ENCODE results near the gene MAN2A1. TPM values are rescaled to one million over a fixed set of nuclear protein-coding genes. Genes with fewer than 3 reads are reported as not detected.

Gene MAN2A1
- total RNA-seq, 1 experiment from 2014 or later, result 35.4 TPM

DNA sequence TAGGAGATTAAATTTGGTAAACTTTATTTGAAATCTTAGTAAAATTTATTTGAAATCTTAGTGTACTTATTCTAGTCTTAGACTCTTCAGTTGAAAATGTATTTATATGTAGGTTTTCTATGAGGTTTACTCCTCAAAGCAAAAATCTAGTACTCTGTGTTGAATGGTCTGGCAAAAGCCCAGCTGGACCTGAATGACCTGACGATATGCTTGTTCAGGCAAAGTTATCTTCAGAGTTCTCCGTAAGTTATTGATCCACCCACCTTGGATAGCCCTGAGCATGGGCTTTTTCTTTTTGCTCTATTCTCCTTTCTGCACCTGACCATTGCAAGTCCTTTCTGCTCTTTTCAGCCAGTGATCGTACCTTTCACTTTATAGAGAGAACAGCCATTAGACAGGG is 158.4 kb downstream of the MAN2A1 start (continued):
- TF ChIP-seq, protein P1, sequence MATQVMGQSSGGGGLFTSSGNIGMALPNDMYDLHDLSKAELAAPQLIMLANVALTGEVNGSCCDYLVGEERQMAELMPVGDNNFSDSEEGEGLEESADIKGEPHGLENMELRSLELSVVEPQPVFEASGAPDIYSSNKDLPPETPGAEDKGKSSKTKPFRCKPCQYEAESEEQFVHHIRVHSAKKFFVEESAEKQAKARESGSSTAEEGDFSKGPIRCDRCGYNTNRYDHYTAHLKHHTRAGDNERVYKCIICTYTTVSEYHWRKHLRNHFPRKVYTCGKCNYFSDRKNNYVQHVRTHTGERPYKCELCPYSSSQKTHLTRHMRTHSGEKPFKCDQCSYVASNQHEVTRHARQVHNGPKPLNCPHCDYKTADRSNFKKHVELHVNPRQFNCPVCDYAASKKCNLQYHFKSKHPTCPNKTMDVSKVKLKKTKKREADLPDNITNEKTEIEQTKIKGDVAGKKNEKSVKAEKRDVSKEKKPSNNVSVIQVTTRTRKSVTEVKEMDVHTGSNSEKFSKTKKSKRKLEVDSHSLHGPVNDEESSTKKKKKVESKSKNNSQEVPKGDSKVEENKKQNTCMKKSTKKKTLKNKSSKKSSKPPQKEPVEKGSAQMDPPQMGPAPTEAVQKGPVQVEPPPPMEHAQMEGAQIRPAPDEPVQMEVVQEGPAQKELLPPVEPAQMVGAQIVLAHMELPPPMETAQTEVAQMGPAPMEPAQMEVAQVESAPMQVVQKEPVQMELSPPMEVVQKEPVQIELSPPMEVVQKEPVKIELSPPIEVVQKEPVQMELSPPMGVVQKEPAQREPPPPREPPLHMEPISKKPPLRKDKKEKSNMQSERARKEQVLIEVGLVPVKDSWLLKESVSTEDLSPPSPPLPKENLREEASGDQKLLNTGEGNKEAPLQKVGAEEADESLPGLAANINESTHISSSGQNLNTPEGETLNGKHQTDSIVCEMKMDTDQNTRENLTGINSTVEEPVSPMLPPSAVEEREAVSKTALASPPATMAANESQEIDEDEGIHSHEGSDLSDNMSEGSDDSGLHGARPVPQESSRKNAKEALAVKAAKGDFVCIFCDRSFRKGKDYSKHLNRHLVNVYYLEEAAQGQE (IDR thresholded peaks at IDR 0.05; ENCODE audit: low read depth), result no peak
- no peak for TF ChIP-seq JUND (IDR thresholded peaks at IDR 0.05)

DNA sequence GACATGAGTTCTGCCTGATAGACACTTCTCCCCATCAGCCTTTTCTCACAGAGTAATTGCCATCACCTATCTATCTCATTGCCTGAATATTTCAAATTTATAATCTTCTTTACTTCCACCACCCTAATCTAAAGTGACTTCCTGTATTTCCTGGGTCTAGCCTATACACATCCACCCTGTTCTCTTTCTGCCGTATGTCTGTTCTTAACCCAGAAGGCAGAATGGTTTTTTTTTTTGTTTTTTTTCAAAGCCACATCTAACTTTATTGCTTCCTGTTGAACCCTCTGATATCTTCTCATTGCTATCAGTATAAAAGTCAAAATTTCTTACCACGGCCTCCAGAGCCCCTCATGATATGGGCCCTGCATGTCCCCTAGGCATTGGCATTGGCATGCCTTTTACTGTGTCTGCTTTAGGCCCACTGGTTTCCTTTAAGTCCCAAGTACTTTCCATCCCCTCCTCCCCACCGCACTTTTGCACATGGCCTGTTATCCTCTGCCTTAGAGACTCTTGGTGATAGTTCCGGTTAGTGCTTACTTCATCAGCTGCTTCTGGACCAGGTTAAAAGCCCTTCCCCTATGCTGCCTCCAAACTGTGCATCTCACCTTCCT is 159.9 kb downstream of the MAN2A1 start:
- H3K79me2 ChIP-seq (ENCODE audit: insufficient read depth, low read length), result no peaks in the 10 kb centered on the region
- no peaks in the 10 kb centered on the region for H4K20me1 ChIP-seq (ENCODE audit: insufficient read depth)
- DNase-seq (ENCODE audit: low read depth, low spot score) (no peak), ATAC-seq (no peak)
- H3K36me3 ChIP-seq (ENCODE audit: control insufficient read depth in 1 of 2, insufficient read depth in 2 of 2, low read length in 2 of 2), result peaks cover 0 to 2% of the 10 kb centered on the region in 2 experiments; a peak in 1 of 4 replicates
- no peaks in the 10 kb centered on the region for H3K27me3 ChIP-seq (ENCODE audit: insufficient read depth, low read length)
- H3K9ac ChIP-seq (ENCODE audit: low read length), result no peak overlapping the region
- RAD21 ChIA-PET (ENCODE audit: low non-redundant PET in 1 of 2, low total read pairs in 2 of 2, uncharacterized antibody in 2 of 2, unreplicated experiment in 2 of 2), result no interaction called here
- H3K4me3 ChIP-seq (replicated peaks in 1 of 2; ENCODE audit: low read depth in 1 of 2, low read length in 2 of 2), result no peak overlapping the region
- BruUV-seq (replicated peaks), result no TSS peak
- CTCF ChIA-PET, result no interaction called here
- H3K9me2 ChIP-seq (ENCODE audit: insufficient read depth), result no peaks in the 10 kb centered on the region
- no peak overlapping the region for H3K27ac ChIP-seq (ENCODE audit: low read depth, low read length)
- H3K9me3 ChIP-seq (ENCODE audit: control insufficient read depth in 1 of 2, insufficient read depth in 1 of 2, low read depth in 1 of 2, low read length in 2 of 2), result no peaks in the 10 kb centered on the region
- H3K4me1 ChIP-seq (ENCODE audit: control insufficient read depth in 1 of 2, insufficient read depth in 2 of 2, low read length in 2 of 2), result no peaks in the 10 kb centered on the region
- H2AFZ ChIP-seq (ENCODE audit: low read depth, low read length, poor library complexity, severe bottlenecking), result no peak overlapping the region
- intact Hi-C loops (cut with micrococcal nuclease), result no loop called here
- POLR2A ChIA-PET, result no interaction called here
- no peak overlapping the region for H3K4me2 ChIP-seq (ENCODE audit: low read length)
- no peak for TF ChIP-seq RAD21 (IDR thresholded peaks at IDR 0.05; ENCODE audit: low read depth)
- TF ChIP-seq, protein P1 (IDR thresholded peaks at IDR 0.05; ENCODE audit: low read depth), result no peak
- no peak for TF ChIP-seq CEBPB (IDR thresholded peaks at IDR 0.05; ENCODE audit: low read depth)
- TF ChIP-seq POLR2AphosphoS5 (IDR thresholded peaks at IDR 0.05; ENCODE audit: low read depth, low read length), result no peak
- TF ChIP-seq EZH2 (IDR thresholded peaks at IDR 0.05), result no peak
- no peak for TF ChIP-seq ELF1 (IDR thresholded peaks at IDR 0.05; ENCODE audit: borderline replicate concordance, low read depth)
- TF ChIP-seq, protein P2, sequence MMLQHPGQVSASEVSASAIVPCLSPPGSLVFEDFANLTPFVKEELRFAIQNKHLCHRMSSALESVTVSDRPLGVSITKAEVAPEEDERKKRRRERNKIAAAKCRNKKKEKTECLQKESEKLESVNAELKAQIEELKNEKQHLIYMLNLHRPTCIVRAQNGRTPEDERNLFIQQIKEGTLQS (IDR thresholded peaks at IDR 0.05), result no peak
- TF ChIP-seq TCF7L2 (IDR thresholded peaks at IDR 0.05; ENCODE audit: borderline replicate concordance, extremely low read depth, insufficient read depth, insufficient read length), result no peak
- TF ChIP-seq JUND (IDR thresholded peaks at IDR 0.05), result no peak
- TF ChIP-seq FOSL1 (IDR thresholded peaks at IDR 0.05; ENCODE audit: low read depth), result no peak
- no peak for TF ChIP-seq SIN3A (IDR thresholded peaks at IDR 0.05; ENCODE audit: low read depth)
- TF ChIP-seq SP1 (IDR thresholded peaks at IDR 0.05; ENCODE audit: low read depth), result no peak
- TF ChIP-seq EZH2phosphoT487 (IDR thresholded peaks at IDR 0.05; ENCODE audit: borderline replicate concordance), result no peak
- TF ChIP-seq CBX3 (IDR thresholded peaks at IDR 0.05; ENCODE audit: low read depth), result no peak
- TF ChIP-seq, protein P3, sequence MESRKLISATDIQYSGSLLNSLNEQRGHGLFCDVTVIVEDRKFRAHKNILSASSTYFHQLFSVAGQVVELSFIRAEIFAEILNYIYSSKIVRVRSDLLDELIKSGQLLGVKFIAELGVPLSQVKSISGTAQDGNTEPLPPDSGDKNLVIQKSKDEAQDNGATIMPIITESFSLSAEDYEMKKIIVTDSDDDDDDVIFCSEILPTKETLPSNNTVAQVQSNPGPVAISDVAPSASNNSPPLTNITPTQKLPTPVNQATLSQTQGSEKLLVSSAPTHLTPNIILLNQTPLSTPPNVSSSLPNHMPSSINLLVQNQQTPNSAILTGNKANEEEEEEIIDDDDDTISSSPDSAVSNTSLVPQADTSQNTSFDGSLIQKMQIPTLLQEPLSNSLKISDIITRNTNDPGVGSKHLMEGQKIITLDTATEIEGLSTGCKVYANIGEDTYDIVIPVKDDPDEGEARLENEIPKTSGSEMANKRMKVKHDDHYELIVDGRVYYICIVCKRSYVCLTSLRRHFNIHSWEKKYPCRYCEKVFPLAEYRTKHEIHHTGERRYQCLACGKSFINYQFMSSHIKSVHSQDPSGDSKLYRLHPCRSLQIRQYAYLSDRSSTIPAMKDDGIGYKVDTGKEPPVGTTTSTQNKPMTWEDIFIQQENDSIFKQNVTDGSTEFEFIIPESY (IDR thresholded peaks at IDR 0.05; ENCODE audit: extremely low read depth, insufficient replicate concordance, low read length), result no peak
- no peak for TF ChIP-seq POLR2A (IDR thresholded peaks at IDR 0.05; ENCODE audit: borderline replicate concordance, extremely low read depth, insufficient read depth, insufficient read length)

Measured in HCT116 (cell line).